ENCODE measurements around the gene KIF26A. TPM values are rescaled to one million over a fixed set of nuclear protein-coding genes. Genes with fewer than 3 reads are reported as not detected.
A peak's percentile ranks its signal among the peaks of the same experiment; 100 is the strongest.

KIF26A gene
- total RNA-seq, 4 donors from 2014 or later = 4.6 to 7.2 (median 5.6) TPM

DNA sequence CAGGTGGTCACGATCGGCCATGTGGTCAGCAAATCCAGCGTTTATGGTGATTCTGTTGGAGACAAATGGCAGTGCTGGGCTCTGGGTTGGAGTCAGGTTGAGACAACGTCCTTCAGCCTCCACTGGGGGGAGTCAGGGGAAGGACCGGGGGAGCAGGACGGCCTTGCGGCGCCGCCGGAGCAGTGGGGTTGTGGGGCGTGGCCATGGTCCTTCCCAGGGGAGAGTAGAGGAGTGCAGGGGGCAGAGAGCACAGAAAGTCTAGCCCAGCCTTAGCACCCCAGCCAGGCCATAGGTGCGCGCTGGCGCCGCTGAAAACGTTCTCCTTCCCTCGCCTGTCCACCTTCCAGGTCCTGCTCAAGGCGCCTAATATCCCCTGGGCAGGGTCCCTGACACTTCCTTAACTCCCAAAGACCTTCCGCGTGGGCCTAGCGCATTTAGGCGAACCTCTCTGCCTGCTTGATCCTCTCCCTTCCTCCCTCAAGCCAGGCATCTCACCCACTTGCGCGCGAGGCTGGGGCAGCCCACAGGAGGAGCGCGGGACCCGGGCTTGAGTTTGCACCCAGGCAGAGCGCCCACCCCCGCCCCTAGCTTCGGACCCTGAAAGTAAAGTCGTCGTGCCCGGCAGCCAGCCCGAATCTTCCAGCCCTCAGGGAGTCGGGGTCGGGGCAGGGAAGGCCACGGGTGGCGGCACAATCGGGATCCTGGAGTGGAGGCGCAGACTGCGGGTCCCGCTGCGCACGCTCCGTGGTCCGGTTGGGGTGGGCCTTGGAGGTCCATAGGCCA, 3.1 kb upstream of the KIF26A start:
- Histone ChIP-seq H3K27me3 (peaks cover 7 to 99% (median 32%) of the 10 kb centered on the region in 4 donors), H3K9me3 (peaks cover 0 to 7% (median 3%) of the 10 kb centered on the region in 4 donors), H3K4me1 (peaks cover 32 to 50% (median 46%) of the 10 kb centered on the region in 4 donors), H3K27ac (replicated peaks in 1 of 4) (no peak overlapping the region), H3K4me3 (peak overlapping the region in 1 of 4 donors; percentile 9), H3K36me3 (no peaks in the 10 kb centered on the region)
- TF ChIP-seq, protein P1, sequence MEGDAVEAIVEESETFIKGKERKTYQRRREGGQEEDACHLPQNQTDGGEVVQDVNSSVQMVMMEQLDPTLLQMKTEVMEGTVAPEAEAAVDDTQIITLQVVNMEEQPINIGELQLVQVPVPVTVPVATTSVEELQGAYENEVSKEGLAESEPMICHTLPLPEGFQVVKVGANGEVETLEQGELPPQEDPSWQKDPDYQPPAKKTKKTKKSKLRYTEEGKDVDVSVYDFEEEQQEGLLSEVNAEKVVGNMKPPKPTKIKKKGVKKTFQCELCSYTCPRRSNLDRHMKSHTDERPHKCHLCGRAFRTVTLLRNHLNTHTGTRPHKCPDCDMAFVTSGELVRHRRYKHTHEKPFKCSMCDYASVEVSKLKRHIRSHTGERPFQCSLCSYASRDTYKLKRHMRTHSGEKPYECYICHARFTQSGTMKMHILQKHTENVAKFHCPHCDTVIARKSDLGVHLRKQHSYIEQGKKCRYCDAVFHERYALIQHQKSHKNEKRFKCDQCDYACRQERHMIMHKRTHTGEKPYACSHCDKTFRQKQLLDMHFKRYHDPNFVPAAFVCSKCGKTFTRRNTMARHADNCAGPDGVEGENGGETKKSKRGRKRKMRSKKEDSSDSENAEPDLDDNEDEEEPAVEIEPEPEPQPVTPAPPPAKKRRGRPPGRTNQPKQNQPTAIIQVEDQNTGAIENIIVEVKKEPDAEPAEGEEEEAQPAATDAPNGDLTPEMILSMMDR (IDR thresholded peaks at IDR 0.05) = no peak
- no peak for TF ChIP-seq POLR2A (IDR thresholded peaks at IDR 0.05; ENCODE audit: low read depth)
- no peak for TF ChIP-seq POLR2AphosphoS5 (IDR thresholded peaks at IDR 0.05)
- no peak for TF ChIP-seq EP300 (IDR thresholded peaks at IDR 0.05)
- no peak for DNase-seq (ENCODE audit: extremely low spot score)
- intact Hi-C loops (cut with DNase I) = loop anchor here (5.0 kb wide), 1 partner anchor 502 kb away; no protein-coding TSS in a partner anchor
- WGBS = 3% methylated on average over 24 of the region's 47 CpGs

DNA sequence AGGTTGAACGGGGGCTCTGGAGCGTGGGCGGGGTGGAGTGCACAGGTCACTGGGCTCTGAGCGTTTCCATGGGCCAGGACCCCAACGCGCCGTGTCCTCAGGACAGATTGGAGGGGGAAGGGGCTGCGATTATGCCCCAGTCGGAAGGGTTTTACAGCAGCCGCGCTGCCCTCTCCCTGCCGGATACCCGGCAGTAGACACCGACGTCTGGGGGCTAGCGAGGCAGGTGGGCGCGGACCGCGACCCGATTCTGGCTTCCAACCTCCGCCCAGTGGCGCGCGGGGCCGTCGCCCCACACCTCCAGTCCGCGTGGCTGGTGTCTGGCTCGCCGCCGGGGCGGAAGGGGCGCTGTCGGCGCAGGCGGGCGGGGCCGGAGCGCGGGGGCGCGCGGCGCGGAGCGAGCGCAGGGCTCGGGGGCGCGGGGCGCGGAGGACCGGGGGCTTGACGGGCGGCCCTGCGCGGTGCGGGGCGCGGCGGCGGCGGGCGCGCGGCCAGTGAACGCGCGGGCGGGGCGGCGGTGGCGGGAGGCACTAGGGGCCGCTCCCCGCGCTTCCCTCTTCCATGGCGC, 2.4 kb upstream of the KIF26A start:
- Histone ChIP-seq H3K36me3 (no peaks in the 10 kb centered on the region), H3K4me3 (peak overlapping the region; percentile 26 to 65 (median 44)), H3K9me3 (no peaks in the 10 kb centered on the region), H3K27me3 (peaks cover 7 to 99% (median 32%) of the 10 kb centered on the region in 4 donors), H3K4me1 (peaks cover 32 to 50% (median 46%) of the 10 kb centered on the region in 4 donors), H3K27ac (replicated peaks in 1 of 4) (no peak overlapping the region)
- no peak for DNase-seq (ENCODE audit: extremely low spot score)
- WGBS = 2% methylated on average over 25 of the region's 78 CpGs
- intact Hi-C loops (cut with DNase I) = loop anchor here (2.0 to 5.0 kb wide), 2 partner anchors 429 to 501 kb away; no protein-coding TSS in a partner anchor
- TF ChIP-seq EP300 (IDR thresholded peaks at IDR 0.05) (no peak), POLR2AphosphoS5 (IDR thresholded peaks at IDR 0.05) (no peak)
- TF ChIP-seq, protein P1 (IDR thresholded peaks at IDR 0.05) = no peak

DNA sequence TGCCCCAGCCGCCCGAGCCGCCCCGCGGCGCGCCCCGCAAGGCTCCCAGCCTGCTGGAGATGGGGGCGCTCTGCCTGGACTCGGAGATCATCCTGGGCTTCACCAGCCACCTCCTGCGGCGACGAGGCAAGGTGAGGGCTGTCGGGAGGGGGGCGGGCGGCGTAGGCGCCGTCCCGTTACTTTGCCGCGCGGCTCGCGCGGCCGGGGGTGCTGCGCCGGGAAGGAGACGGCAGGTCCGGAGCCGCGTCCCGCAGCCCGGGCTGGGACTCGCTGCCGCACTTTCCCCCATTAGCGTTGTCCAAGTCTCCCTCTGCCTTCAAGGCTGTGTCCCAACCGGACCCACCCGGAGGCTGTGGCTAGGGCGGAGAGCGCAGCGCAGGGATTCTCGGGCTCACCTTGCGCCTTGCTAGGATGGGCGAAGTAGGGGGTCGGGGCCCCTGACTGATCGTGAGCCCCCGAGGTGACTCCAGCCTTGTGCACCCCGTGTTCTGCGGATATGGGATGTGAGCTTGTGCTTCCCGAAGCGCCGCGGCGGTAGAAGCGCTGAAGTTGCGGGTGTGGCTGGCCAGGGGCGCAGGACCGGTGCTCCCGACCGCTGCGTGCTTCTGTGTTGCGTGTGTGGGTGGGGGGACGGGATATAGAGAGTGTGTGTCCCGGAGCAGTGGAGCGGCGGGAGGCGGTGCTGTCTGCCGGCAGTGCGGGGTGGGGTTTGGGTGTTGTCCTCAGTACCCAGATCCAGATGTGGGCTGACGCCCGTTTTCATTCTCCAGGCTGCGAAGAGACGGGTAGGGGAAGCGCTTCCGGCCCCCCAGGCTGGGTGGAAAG, 1.7 kb upstream of the KIF26A start:
- no peak for TF ChIP-seq EP300 (IDR thresholded peaks at IDR 0.05)
- no peak for TF ChIP-seq POLR2A (IDR thresholded peaks at IDR 0.05; ENCODE audit: low read depth)
- TF ChIP-seq POLR2AphosphoS5 (IDR thresholded peaks at IDR 0.05) = no peak
- TF ChIP-seq, protein P1 (IDR thresholded peaks at IDR 0.05) = no peak
- H3K36me3 ChIP-seq = no peaks in the 10 kb centered on the region
- H3K9me3 ChIP-seq = no peaks in the 10 kb centered on the region
- DNase-seq (ENCODE audit: extremely low spot score) = no peak
- peak overlapping the region; percentile 26 to 65 (median 56) for H3K4me3 ChIP-seq
- no peak overlapping the region for H3K27ac ChIP-seq (replicated peaks in 1 of 4)
- 5% methylated on average over 14 of the region's 77 CpGs for WGBS
- peaks cover 32 to 50% (median 46%) of the 10 kb centered on the region in 4 donors for H3K4me1 ChIP-seq
- intact Hi-C loops (cut with DNase I) = loop anchor here (2.0 to 5.0 kb wide), 2 partner anchors 428 to 501 kb away; no protein-coding TSS in a partner anchor
- H3K27me3 ChIP-seq = peaks cover 7 to 92% (median 32%) of the 10 kb centered on the region in 4 donors

DNA sequence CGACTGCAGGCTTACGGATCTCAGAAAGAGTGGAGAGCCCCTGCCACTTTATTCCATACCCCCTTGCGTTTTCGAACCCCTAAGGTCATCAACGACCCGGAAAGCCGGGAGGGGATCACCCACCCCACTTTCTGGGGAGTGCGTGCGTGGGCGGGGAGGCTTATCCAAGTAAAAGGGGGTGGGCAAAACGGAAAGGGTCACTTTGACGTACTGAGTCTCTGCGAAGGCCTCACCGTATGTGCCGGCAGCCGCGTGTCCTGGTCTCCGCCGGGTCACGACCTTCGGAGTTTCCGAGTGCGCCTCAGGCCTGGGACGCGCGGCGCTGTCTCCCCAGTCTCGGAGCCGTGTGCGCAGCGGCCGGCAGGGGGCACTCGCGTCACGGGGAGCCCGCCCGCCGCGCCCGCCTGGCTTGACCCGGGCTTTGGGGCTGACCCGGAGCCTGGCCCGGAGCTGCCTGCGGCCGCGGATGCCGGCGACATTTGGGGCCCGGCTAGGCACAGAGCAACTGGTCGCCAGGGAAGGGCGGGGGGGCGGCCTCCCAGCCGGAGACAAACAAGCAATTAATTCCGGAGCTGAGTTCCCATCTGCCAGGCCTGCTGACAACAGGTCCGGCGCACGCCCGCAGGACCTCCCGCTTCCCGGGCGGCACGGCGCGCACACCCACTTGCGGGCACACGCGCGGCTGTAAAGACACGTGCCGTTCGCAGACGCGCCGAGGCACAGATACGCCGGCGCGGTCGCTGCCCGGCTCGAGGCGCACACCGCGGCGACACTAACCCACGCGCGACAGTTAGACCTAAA, 890 bp upstream of the KIF26A start:
- H3K27me3 ChIP-seq = peaks cover 7 to 84% (median 32%) of the 10 kb centered on the region in 4 donors

More for the DNA sequence above, 890 bp upstream of the KIF26A start:
- Histone ChIP-seq H3K27ac (replicated peaks in 1 of 4) (peak overlapping the region in 3 of 4 donors; percentile 5 to 59 (median 19)), H3K4me1 (peaks cover 32 to 50% (median 46%) of the 10 kb centered on the region in 4 donors), H3K4me3 (peak overlapping the region; percentile 52 to 65 (median 56)), H3K9me3 (no peaks in the 10 kb centered on the region), H3K36me3 (no peaks in the 10 kb centered on the region)
- WGBS = 5% methylated on average over 8 of the region's 88 CpGs
- DNase-seq (ENCODE audit: extremely low spot score) = no peak
- no peak for TF ChIP-seq POLR2AphosphoS5 (IDR thresholded peaks at IDR 0.05)
- TF ChIP-seq, protein P1 (IDR thresholded peaks at IDR 0.05) = peak; percentile 74 to 88 (median 86)
- intact Hi-C loops (cut with DNase I) = loop anchor here (2.0 to 5.0 kb wide), 2 partner anchors 427 to 500 kb away; no protein-coding TSS in a partner anchor

All from esophagus muscularis mucosa (tissue), 4 donors.